Measurements from ENCODE around the gene AP1M1. TPM values are rescaled to one million over a fixed set of nuclear protein-coding genes. Genes with fewer than 3 reads are reported as not detected.

The AP1M1 gene
- total RNA-seq, 1 donor from 2014 or later = 39.1 TPM

DNA sequence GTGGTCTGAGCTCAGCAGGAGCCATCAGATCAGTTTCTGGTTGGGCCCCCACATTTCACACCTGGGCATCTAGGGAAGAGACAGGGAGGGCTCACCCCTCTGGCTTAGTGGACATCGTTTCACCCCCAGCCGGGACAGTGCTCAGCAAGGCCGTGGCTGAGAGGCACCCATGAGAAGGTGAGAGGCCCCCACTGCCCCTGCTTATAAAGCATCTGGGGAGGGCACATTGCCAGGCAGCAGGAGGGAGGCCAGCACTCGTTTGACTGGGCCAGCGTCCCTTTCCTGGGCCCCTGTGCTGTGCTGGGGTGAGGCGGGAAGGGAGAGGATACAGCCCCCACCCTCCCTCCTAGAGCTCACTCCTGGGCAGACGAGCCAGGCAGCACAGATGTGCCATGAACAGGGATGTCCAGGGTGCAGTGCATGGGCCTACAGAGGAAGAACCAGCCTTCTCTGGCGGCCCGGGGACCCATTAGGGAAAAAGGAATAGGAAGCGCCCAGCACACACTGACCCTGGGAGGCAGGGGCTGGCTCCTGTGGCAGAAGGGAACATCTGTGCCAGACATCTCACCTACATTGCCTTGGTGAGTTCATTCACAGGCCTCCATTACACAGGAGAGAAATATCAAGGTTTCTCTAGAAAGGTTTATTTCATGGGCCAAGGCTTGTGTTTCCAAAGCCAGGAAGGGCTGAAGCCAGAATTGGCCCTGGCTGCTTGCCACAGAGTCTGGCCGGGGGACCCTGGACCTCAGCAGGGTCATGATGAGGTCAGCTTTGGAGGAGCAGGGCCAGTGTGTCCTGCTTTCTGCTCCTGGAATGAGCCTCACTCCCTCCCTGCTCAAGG lies 7.7 kb downstream of the AP1M1 start:
- peak; percentile 55 for ATAC-seq
- intact Hi-C loops (cut with micrococcal nuclease) = no loop called here
- DNase-seq = peak; percentile 63

DNA sequence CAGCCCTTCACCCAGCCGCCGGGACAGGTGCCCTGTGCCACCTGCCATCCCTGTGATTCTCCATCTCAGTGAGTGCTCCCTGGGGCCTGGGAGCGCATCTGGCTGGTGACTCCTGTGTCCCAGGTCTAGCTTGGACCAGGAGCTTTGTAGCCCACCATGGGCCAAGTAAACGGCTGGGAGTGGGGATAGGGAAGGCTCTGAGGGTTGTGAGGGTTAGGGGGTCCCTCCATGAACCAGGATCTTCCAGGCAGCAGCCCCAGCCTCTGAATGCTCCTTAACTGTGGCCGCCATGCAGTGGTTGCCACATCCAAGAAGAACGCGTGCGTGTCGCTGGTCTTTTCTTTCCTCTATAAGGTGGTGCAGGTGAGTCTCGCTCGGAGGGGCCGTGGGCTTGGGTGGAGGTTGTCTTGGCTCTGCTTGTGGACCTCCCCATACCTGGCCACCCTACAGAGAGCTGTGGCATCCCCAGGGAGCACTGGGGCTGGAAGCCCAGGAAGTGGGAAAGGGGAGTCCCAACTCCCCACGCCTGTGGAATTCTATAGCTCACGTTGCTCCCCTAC lies 8.4 kb downstream of the AP1M1 start:
- intact Hi-C loops (cut with micrococcal nuclease) = no loop called here
- DNase-seq = no peak
- ATAC-seq = no peak

DNA sequence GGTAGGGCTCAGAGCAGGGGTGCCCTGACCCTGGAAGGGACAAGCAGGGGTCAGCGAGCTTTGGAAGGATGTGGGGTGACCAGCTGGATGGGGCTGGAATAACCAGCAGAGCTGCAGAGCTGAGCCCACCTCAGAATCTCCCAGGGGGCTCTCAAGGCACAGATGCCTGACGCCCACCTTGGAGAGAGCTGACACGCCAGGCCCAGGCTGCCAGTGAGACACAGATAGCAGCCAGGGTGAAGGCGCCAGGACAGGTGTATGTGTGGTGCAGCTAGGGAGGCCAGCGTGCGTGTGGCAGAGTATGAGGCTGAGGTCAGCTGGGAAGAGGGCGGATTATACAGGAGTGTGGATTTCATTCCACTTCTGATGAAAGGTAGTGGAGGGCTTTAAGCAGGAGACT lies 8.9 kb downstream of the AP1M1 start:
- intact Hi-C loops (cut with micrococcal nuclease) = no loop called here
- no peak for ATAC-seq
- no peak for DNase-seq

- intact Hi-C loops (cut with micrococcal nuclease) = no loop called here
- DNase-seq (no peak), ATAC-seq (no peak)
Observed at GRCh38 chr19:16207063-16207462, 9.4 kb downstream of the AP1M1 start.

- no peak for DNase-seq
- ATAC-seq = no peak
- intact Hi-C loops (cut with micrococcal nuclease) = no loop called here
Observed at GRCh38 chr19:16207490-16208025, 9.8 kb downstream of the AP1M1 start.

DNA sequence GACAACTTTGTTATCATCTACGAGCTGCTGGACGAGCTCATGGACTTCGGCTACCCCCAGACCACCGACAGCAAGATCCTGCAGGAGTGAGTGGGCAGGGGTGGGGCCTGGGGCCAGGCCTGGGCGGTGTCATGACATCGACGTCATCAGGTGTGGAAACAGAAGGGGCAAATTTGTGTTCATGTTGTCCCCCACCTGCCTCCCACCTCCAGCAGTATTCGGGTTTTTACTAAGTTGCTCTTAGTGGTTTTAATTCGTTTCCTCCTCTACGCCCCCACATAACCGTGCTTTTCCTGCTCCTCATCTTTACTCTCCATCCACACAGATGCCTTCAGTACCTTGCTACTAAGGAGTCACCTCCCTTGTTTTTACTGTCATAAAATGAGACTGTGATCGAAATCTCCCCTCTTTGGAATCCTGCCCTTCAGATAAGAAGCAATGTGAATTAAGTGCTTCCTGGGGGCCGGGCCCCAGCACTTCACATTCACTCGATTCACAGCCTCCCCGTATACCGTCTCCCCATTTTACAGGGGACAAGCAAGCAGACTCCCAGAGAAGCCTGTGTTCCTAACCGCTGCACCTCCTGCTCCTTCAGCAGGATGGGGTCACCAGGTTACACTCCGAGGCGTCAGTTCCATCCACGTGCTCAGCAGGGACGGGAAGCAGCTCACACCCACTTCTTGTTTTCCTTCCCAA lies 10.5 kb downstream of the AP1M1 start:
- no peak for ATAC-seq
- intact Hi-C loops (cut with micrococcal nuclease) = no loop called here
- no peak for DNase-seq

DNA sequence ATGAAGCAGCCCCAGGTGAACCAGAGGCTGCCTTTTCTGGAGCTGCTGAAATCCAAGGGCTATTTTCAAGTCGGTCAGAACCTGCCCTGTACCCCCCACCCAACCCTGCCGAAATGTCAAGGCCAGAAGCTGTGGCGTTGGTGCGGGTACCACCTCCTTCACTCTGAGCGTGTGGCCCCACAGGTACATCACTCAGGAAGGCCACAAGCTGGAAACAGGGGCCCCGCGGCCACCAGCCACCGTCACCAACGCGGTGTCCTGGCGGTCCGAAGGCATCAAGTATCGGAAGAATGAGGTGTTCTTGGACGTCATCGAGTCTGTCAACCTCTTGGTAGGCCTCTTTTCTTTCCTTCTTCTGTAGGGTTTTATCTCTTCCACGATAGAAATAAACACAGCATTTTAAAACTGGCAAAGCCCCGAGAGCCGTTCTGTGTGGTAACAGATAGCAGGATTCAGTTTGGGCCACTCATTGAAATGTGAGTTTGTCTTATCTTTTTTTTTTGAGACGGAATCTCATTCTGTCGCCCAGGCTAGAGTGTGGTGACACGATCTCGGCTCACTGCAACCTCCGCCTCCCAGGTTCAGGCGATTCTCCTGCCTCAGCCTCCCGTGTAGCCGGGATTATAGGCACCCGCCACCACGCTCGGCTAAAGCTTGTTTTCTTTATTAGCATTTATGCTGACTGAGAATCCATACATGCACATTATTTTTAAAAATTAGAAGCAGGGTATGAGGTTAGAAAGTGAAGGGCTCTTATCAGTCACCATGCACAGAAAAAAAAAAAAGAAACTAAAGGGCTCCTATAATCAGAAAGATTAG lies 11.3 kb downstream of the AP1M1 start:
- intact Hi-C loops (cut with micrococcal nuclease) = no loop called here
- DNase-seq (no peak), ATAC-seq (no peak)

DNA sequence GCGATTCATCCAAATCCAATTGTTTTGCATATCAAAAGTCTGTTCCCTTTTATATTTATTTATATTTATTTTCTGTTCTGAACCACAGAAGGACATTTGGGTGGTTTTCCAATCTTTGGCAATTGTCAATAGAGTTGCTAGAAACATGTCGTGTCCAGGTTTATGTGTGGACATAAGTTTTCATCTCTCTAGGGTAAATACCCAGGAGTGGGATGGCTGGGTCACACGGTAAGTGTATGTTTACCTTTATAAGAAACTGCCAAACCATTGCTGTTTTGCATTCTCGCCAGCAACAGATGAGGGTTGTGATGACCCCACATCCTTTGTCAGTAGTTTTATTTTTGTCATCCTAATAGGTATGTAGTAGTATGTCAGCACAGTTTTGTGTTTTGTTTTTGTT lies 12.5 kb downstream of the AP1M1 start:
- DNase-seq = no peak
- intact Hi-C loops (cut with micrococcal nuclease) = no loop called here
- ATAC-seq = no peak

DNA sequence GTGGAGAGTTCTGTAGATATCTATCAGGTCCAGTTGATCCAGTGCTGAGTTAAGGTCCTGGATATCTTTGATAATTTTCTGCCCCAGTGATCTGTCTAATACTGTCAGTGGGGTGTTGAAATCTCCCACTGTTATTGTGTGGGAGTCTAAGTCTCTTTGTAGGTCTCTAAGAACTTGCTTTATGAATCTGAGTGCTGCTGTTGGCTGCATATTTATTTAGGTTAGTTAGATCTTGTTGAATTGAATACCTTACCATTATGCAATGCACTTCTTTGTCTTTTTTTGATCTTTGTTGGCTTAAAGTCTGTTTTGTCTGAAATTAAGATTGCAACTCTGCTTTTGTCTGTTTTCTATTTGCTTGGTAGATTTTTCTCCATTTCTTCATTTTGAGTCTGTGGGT lies 15.4 kb downstream of the AP1M1 start:
- DNase-seq = no peak
- intact Hi-C loops (cut with micrococcal nuclease) = no loop called here
- ATAC-seq = no peak

DNA sequence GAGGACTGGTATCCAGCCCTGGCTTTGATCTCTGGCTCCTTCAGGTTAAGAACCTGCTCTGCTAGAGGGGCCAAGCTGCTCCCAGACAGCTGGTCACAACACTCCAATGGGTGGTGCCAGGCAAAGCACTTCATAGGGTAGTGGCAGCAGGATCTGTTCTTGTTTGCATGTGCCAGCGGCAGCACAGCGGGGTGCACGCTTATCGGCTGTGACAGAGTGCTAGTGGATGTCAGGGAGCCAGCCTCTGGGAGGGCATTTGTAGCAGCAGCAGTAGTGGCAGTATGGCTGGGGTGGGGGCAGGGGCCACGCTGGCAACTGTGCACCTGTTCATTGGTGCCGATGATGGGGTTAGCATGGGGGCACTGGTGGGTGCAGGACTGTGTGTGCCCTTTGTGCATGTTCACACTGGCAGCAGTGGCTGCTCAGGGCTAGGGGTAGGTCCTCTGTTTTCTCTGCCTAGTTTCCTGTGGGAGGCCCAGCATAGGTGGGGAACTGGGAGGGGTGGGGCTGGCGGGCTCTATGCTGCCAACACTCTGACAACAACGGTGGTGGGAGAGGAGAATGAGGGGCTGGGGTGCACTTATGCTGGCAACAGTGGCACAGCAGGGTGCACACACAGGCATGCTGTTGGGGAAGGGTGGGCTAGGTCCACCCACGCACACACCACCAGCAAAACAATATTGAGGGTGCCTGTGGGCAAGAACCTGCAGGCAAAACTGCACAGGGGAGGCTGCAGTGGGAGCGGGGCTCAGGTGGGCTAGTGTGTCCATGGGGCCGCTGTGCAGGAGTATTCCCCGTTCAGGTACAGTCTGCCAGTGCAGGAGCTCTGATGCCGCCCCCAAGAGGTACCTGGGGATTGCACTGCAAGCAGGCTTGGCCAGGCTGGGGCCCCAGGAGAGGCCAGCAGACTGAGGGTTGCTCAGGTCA lies 19.3 kb downstream of the AP1M1 start:
- intact Hi-C loops (cut with micrococcal nuclease) = no loop called here
- ATAC-seq = peak; percentile 57
- DNase-seq = no peak

GRCh38 chr19:16217716-16218451 lies 20.2 kb downstream of the AP1M1 start:
- ATAC-seq (peak; percentile 14), DNase-seq (no peak)
- intact Hi-C loops (cut with micrococcal nuclease) = no loop called here

GRCh38 chr19:16218851-16219250 lies 21.1 kb downstream of the AP1M1 start:
- DNase-seq (no peak), ATAC-seq (no peak)
- intact Hi-C loops (cut with micrococcal nuclease) = no loop called here

DNA sequence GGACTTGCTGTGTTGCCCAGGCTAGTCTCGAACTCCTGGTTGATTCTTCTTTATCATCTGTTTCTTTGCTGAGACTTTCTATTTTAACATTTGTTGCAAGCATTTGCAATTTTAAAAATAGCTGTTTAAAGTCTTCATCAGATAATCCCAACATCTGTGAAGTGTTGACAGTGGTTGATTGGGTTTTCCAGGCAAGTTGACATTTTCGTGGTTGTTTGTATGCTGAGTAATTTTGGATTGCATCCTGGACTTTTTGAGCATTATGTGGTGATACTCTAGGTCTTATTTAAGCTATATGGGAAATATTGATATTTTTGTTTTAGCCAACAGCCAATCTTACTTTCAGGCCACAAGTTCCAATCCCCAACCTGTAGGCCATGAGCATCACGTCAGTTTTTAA lies 25.1 kb downstream of the AP1M1 start:
- DNase-seq (no peak), ATAC-seq (no peak)
- intact Hi-C loops (cut with micrococcal nuclease) = no loop called here

GRCh38 chr19:16223746-16224145 lies 26.0 kb downstream of the AP1M1 start:
- intact Hi-C loops (cut with micrococcal nuclease) = no loop called here
- ATAC-seq (no peak), DNase-seq (no peak)

DNA sequence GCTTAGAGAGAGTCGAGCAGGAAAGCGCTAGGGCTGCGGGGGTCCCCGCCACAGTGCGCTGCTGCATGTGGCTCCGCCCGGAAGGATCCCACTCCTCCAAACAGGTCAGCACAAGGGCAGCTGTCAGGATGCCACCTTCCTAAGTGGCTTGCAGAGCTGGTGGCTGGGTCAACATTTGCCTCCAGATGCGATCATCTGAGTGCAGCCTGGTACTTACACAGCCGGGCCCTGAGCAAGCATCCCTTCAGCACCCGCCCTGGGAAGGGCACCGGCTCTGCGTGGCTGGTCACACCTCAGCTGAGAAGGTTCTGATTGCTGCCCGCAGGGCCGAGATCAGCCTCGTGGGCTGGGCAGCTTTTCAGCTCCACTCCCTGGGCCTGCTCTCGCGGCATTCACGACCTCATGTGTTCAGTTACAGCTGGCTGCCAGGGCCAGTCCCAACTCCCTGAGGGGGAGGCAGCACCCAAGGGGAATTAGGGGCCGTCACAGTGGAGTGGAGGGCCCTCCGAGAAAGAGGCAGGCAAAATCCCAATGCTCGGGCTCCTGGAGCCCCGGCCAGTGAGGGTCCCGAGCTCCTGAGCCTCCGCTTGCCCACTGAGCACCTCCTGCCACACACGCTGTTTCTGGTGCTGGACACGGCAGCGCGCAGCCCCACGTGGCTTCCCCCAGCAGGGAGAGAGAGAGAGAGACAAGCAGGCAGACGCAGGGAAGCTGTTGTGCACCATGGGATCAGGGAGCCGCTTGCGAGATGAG lies 26.8 kb downstream of the AP1M1 start:
- intact Hi-C loops (cut with micrococcal nuclease) = no loop called here
- no peak for DNase-seq
- ATAC-seq = no peak

DNA sequence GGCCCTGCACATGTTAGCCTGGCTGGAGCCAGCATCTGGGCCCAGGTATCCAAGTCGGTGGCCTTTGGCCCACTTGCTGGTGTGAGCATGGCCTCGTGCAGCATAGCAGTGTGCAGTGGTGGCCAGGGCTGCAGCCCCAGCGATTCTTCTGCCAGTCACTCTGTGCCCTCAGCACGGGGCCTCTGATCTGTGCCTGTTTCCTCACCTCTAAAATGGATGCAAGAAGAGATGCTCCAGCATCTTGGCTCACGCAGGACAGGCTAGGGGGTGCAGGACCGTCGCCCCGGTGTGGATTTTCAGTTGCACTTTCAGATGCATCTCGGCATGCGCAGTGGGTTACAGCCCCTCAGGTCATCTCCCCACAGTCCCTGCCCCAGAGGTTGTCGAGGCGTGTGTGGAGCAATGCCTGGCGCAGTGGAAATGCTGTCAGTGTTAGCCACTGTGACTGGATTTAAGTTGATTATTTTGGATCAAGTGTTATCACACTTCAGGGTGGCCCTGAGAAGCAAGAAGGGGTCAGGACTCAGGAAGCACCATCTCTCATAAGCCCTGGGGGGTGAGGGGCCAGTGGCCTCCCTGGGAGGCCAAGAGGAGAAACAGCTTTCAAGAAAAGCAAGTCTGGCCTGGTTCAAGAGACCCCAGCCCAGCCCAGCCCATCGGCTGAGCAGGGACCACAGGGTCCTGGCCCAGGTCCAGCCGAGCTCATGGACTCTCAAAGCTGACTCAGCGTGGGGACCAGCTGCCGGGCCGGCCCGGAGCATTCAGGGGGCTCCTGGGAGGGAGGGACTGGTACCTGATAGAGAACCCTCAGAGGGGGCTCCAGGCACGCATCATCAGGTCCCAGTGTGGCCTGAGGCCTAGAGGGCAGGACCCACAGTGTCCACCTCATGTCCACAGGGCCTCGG lies 27.8 kb downstream of the AP1M1 start:
- intact Hi-C loops (cut with micrococcal nuclease) = no loop called here
- ATAC-seq (no peak), DNase-seq (no peak)
